Chondrocyte (in vitro differentiated cells): ENCODE measurements around the gene CLDN6. TPM values are rescaled to one million over a fixed set of nuclear protein-coding genes. Genes with fewer than 3 reads are reported as not detected.

Experiments used
- DNase-seq: peaks from one replicate; pipeline ENCODE4 v3.0.0; 2021; ENCODE audit warnings: mixed read lengths, low spot score
- H3K27ac Mint-ChIP-seq: one replicate; pipeline ENCODE4 v1.8.0; 2021; ENCODE audit warnings: mild to moderate bottlenecking, moderate library complexity, mixed read lengths; ENCODE audit not compliant: unreplicated experiment
- H3K27me3 Mint-ChIP-seq: 2 replicates; pipeline ENCODE4 v1.8.0; 2021; ENCODE audit warnings: low read depth, mixed read lengths
- H3K36me3 Mint-ChIP-seq: 2 replicates; pipeline ENCODE4 v1.8.0; 2021; ENCODE audit warnings: low read depth, mixed read lengths
- H3K4me1 Mint-ChIP-seq: 2 replicates; pipeline ENCODE4 v1.8.0; 2021; ENCODE audit warnings: low read depth, mild to moderate bottlenecking, mixed read lengths
- H3K4me3 Mint-ChIP-seq: one replicate; pipeline ENCODE4 v1.8.0; 2021; ENCODE audit warnings: mild to moderate bottlenecking, moderate library complexity, mixed read lengths; ENCODE audit not compliant: unreplicated experiment
- H3K9me3 Mint-ChIP-seq: 2 replicates; pipeline ENCODE4 v1.8.0; 2021; ENCODE audit warnings: low read depth, mixed read lengths
- long read RNA-seq: library from polyadenylated mRNA; stranded (forward); transcript quantifications from one replicate; pipeline ENCODE4 v2.0.0, GENCODE V29; 2021
- total RNA-seq: library from RNA; stranded (reverse); gene quantifications from 3 replicates; pipeline ENCODE4 v1.2.1, GENCODE V29; 2021
- TF ChIP-seq, protein P1 (sequence below): fragments of 200-600 bp; sonication (generic); IDR thresholded peaks from 2 replicates; pipeline ENCODE4 v1.5.0; 2021; ENCODE audit warnings: antibody characterized with exemption, mild to moderate bottlenecking, moderate library complexity

Gene CLDN6, protein sequence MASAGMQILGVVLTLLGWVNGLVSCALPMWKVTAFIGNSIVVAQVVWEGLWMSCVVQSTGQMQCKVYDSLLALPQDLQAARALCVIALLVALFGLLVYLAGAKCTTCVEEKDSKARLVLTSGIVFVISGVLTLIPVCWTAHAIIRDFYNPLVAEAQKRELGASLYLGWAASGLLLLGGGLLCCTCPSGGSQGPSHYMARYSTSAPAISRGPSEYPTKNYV
- total RNA-seq = 0.27 to 0.69 TPM in 2 of 3 replicates, not detected in the other
- long read RNA-seq, partial matches to known transcripts = 0 of 1 reads
- long read RNA-seq, other reads (novel, unspliced or antisense) = 0 of 1 reads

DNA sequence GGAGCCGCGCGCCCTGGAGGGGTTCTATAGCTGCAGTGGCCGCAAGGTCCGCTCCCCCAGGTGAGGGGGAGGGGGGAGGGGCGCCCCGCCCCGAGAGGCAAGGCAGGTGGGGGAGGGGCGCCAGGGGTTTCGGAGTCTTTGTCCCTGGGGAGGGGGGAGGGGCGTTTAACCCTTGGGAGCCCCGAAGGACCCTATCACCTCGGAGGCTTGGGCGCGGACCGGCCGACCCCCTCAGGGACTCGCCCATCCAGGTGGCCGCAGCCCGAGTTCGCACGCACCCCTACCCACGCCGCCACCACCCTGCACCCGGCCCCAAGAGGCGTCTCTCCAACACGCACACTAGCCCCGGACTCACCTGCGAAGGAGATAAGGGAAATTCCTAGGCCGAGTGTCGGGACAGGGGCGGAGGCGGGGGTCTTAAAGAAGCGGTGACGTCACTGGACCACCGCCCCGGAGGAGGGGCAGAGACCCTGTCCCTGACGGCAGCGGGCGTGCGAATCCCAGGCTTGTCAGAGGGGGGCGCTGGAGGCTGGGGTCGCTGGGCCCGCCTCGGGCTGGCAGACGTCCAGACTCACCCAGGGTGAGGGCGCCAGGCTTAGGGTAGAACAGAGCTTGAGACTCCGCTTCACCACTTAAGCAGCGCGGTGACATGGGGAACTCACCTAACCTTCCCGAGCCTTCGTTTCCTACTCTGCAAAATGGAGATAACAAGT, at the start of gene CLDN6:
CLDN6 (minus strand) TSS at position 390 of the 713 bp plus-strand sequence. CDS start 2,162 bp downstream, outside the sequence.
- TF ChIP-seq, protein P1, sequence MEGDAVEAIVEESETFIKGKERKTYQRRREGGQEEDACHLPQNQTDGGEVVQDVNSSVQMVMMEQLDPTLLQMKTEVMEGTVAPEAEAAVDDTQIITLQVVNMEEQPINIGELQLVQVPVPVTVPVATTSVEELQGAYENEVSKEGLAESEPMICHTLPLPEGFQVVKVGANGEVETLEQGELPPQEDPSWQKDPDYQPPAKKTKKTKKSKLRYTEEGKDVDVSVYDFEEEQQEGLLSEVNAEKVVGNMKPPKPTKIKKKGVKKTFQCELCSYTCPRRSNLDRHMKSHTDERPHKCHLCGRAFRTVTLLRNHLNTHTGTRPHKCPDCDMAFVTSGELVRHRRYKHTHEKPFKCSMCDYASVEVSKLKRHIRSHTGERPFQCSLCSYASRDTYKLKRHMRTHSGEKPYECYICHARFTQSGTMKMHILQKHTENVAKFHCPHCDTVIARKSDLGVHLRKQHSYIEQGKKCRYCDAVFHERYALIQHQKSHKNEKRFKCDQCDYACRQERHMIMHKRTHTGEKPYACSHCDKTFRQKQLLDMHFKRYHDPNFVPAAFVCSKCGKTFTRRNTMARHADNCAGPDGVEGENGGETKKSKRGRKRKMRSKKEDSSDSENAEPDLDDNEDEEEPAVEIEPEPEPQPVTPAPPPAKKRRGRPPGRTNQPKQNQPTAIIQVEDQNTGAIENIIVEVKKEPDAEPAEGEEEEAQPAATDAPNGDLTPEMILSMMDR = peak; percentile 67
- peak; percentile 92 for DNase-seq
- H3K9me3 Mint-ChIP-seq = no peaks in the 10 kb centered on the region
- H3K4me3 Mint-ChIP-seq = no peak within 1 kb of the TSS
- H3K36me3 Mint-ChIP-seq = peaks cover 7% of the 10 kb centered on the region
- H3K27me3 Mint-ChIP-seq = peaks cover 5% of the 10 kb centered on the region
- no peak within 1 kb of the TSS for H3K27ac Mint-ChIP-seq
- peaks cover 18% of the 10 kb centered on the region for H3K4me1 Mint-ChIP-seq

DNA sequence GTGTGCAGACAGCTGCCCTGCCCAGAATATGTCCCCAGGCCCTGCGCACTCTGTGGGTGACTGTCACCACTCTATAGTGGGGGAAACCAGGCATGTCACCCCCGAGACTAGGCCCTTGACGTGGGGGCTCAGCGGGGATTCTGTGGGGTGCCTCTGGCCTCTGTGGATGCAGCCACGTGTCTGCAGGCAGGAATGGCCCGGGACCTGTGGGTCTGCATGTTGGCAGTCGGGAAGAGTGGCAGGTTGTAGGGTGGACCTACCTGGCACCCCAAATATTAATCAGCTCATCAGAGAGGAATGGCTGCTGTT, 48.4 kb upstream of the CLDN6 start:
- peaks cover 10% of the 10 kb centered on the region for H3K4me1 Mint-ChIP-seq
- TF ChIP-seq, protein P1 = no peak
- H3K9me3 Mint-ChIP-seq = no peaks in the 10 kb centered on the region
- no peak overlapping the region for H3K4me3 Mint-ChIP-seq
- DNase-seq = no peak
- H3K27me3 Mint-ChIP-seq = no peaks in the 10 kb centered on the region
- H3K27ac Mint-ChIP-seq = no peak overlapping the region
- no peaks in the 10 kb centered on the region for H3K36me3 Mint-ChIP-seq

DNA sequence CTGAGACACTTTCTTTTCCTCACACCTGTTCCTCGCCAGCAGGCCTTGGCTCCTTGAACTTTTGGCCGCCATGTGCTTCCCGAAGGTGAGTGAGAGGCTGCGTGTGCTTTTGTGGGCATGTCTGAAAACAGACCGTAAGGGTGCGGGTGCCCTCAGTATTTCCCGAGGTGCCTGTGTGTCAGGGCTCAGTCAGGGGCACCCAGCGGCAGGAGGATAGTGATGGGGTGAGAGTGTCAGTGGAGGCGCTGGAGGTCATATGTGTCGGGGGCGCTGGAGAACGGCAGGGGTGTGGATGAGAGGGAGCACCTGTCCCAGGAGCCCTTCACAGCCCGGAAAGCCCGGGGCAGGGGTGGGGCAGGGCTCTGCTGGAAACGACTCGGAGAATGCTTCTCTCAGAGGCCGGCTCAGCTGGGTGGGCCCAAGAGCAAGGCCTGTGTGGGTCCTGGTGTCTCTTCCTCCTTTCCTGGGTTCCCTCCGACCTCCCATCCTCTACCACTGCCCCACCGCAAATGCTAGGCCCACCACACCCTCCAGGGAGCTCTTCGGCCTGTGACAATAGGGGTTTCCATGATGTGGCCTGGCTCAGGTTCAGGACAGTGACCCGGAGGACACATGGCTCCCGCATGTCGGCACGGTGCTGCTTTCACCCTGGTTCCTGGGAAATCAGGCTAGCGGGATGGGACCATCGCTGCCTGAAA, 47.9 kb upstream of the CLDN6 start:
- H3K27ac Mint-ChIP-seq = peak overlapping the region; percentile 79
- no peaks in the 10 kb centered on the region for H3K9me3 Mint-ChIP-seq
- peak overlapping the region; percentile 59 for H3K4me3 Mint-ChIP-seq
- TF ChIP-seq, protein P1 = no peak
- H3K36me3 Mint-ChIP-seq = no peaks in the 10 kb centered on the region
- no peak for DNase-seq
- H3K4me1 Mint-ChIP-seq = peaks cover 10% of the 10 kb centered on the region
- H3K27me3 Mint-ChIP-seq = no peaks in the 10 kb centered on the region

DNA sequence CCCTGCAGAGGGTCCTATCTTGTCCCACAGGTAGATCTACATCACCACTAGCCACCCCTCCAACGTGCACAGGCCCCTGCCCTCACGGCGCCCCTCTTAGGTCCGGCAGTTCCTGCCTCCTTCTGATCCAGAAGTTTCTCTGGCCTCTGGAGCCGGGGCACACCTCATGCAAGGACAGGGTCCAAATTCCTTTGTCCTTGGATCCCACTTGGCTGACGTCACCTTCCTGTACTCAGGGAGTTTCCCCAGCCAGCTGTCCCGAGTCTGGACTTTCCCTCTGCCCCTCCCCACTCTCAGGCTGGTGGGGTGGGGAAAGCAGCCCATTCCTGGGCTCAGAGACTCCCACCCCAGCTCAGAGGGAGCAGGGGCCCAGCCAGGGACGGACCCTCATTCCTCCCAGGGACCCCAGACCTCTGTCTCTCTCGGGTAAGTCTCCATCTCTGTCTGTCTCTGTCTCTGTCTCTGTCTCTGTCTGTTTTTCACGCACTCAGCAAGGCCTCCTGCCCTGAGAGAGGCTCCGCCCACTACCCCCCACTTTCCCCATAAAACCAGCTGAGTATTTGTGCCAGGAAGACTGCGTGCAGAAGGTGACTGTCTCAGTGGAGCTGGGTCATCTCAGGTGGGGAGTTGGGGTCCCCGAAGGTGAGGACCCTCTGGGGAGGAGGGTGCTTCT, 47.2 kb upstream of the CLDN6 start, which contains the start of gene IL32:
IL32 (plus strand) TSS at position 572 of the 673 bp plus-strand sequence. CDS start 172 bp downstream, outside the sequence.
- no peaks in the 10 kb centered on the region for H3K36me3 Mint-ChIP-seq
- H3K27me3 Mint-ChIP-seq = no peaks in the 10 kb centered on the region
- H3K4me1 Mint-ChIP-seq = peaks cover 14% of the 10 kb centered on the region
- no peak for DNase-seq
- TF ChIP-seq, protein P1 = no peak
- no peaks in the 10 kb centered on the region for H3K9me3 Mint-ChIP-seq
- peak within 1 kb of the TSS; percentile 59 for H3K4me3 Mint-ChIP-seq
- peak within 1 kb of the TSS; percentile 79 for H3K27ac Mint-ChIP-seq
